Activated CD4-positive, alpha-beta T cell treated with anti-CD3 and anti-CD28 coated beads for 4 hours (primary cell): Measurements from ENCODE around the gene MBOAT2.
"Not testable (repeated sequence)": the region's sequence is repeated elsewhere in the genome, so short reads cannot be mapped to it uniquely, and the experiment has no call there.

Experiments used
- DNase-seq, 2 donors: peaks; one replicate each; pipeline ENCODE4 v3.0.0-alpha.2; 2020

The MBOAT2 gene

GRCh38 chr2:9003616-9004337 is at the start of gene MBOAT2:
MBOAT2 (minus strand) TSS chr2:9003684; CDS start chr2:9003614, 70 bp downstream.
- DNase-seq = peak; percentile 78 to 80

GRCh38 chr2:9052821-9053533 is 49.5 kb upstream of the MBOAT2 start:
- no peak for DNase-seq

GRCh38 chr2:9051451-9051850 is 48.0 kb upstream of the MBOAT2 start:
- not testable (repeated sequence) for DNase-seq

GRCh38 chr2:9050122-9050809 is 46.8 kb upstream of the MBOAT2 start:
- no peak for DNase-seq

GRCh38 chr2:9045595-9045994 is 42.1 kb upstream of the MBOAT2 start:
- no peak for DNase-seq

GRCh38 chr2:9043491-9043890 is 40.0 kb upstream of the MBOAT2 start:
- DNase-seq = not testable (repeated sequence)

- DNase-seq = no peak
Measured at GRCh38 chr2:9037166-9037565, 33.7 kb upstream of the MBOAT2 start.

- no peak for DNase-seq
Measured at GRCh38 chr2:9033385-9034168, 30.1 kb upstream of the MBOAT2 start.

GRCh38 chr2:9032536-9033255 is 29.2 kb upstream of the MBOAT2 start:
- DNase-seq = no peak

GRCh38 chr2:9032121-9032520 is 28.6 kb upstream of the MBOAT2 start:
- no peak for DNase-seq

- no peak for DNase-seq
Measured at GRCh38 chr2:9031246-9031645, 27.8 kb upstream of the MBOAT2 start.

- no peak for DNase-seq
Measured at GRCh38 chr2:9030841-9031240, 27.4 kb upstream of the MBOAT2 start.

GRCh38 chr2:9030190-9030589 is 26.7 kb upstream of the MBOAT2 start:
- DNase-seq = no peak

GRCh38 chr2:9029721-9030120 is 26.2 kb upstream of the MBOAT2 start:
- DNase-seq = no peak

GRCh38 chr2:9027884-9028283 is 24.4 kb upstream of the MBOAT2 start:
- DNase-seq = no peak

- no peak for DNase-seq
Measured at GRCh38 chr2:9025746-9026145, 22.3 kb upstream of the MBOAT2 start.

- DNase-seq = no peak
Measured at GRCh38 chr2:9024575-9024974, 21.1 kb upstream of the MBOAT2 start.

GRCh38 chr2:9021563-9022211 is 18.2 kb upstream of the MBOAT2 start:
- DNase-seq = no peak

- no peak for DNase-seq
Measured at GRCh38 chr2:9020267-9020666, 16.8 kb upstream of the MBOAT2 start.

- no peak for DNase-seq
Measured at GRCh38 chr2:9018534-9018933, 15.1 kb upstream of the MBOAT2 start.

- DNase-seq = no peak
Measured at GRCh38 chr2:9018109-9018508, 14.6 kb upstream of the MBOAT2 start.

GRCh38 chr2:9017411-9017810 is 13.9 kb upstream of the MBOAT2 start:
- no peak for DNase-seq
